ENCODE results near the gene PRMT2.

DNA sequence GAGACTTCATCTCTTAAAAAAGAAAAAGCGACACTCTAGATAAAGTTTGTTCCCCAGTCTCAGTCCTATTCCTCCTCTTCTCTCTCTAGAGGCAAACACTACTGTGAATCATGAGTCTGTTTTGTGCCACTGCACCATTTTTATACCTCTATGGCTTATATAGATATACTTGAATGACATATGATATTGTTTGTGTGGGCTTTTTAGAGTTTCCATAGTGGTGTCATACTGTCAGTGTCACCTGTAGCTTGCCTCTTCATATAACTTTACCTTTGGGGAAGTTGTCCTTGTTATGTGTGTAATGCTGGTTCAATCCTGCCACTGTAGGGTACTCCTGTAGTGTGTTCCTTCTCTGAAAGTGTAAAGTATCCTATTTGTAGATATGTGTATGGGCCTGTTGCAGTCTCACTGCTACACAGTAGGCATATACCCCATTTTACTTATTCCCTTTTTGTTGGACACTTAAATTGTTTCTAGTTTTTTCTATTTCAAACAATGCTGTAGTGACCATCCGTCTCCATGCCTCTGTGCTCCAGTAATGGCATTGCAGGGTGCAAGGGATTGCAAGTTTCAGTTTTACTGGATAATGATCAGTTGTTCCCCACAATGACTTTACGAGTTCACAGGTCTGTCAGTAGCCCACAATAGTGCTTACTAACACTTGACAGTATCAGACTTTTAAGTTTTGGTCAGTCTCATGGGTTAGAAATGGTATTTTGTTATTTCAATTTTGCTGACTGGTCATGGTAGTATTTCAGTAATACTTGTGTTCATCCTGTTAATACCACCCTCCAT lies 2.7 kb downstream of the PRMT2 start:
- TF ChIP-seq SREBF2 (IDR thresholded peaks at IDR 0.05), result no peak
- peak; percentile 34 for TF ChIP-seq MAFK (IDR thresholded peaks at IDR 0.05; ENCODE audit: partially characterized antibody)
- no peak for TF ChIP-seq KDM1A (IDR thresholded peaks at IDR 0.05; ENCODE audit: low read depth)
- no peak for TF ChIP-seq EP300 (IDR thresholded peaks at IDR 0.05)
- TF ChIP-seq, protein P1, sequence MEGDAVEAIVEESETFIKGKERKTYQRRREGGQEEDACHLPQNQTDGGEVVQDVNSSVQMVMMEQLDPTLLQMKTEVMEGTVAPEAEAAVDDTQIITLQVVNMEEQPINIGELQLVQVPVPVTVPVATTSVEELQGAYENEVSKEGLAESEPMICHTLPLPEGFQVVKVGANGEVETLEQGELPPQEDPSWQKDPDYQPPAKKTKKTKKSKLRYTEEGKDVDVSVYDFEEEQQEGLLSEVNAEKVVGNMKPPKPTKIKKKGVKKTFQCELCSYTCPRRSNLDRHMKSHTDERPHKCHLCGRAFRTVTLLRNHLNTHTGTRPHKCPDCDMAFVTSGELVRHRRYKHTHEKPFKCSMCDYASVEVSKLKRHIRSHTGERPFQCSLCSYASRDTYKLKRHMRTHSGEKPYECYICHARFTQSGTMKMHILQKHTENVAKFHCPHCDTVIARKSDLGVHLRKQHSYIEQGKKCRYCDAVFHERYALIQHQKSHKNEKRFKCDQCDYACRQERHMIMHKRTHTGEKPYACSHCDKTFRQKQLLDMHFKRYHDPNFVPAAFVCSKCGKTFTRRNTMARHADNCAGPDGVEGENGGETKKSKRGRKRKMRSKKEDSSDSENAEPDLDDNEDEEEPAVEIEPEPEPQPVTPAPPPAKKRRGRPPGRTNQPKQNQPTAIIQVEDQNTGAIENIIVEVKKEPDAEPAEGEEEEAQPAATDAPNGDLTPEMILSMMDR (IDR thresholded peaks at IDR 0.05), result no peak
- no peak for TF ChIP-seq JUN (IDR thresholded peaks at IDR 0.05)
- TF ChIP-seq NR3C1 (IDR thresholded peaks at IDR 0.05), result no peak
- TF ChIP-seq HOXA7 (CRISPR knock-in tag; IDR thresholded peaks at IDR 0.05), result no peak

Data from A549 (cell line).